GM12873 (cell line): Measurements from ENCODE around the gene QPRT.
A peak's percentile ranks its signal among the peaks of the same experiment; 100 is the strongest.

Source experiments
- TF ChIP-seq, protein P1 (sequence below): IDR thresholded peaks from 2 replicates; pipeline ENCODE4 v1.5.1; 2012; ENCODE audit warnings: low read depth, mild to moderate bottlenecking, moderate library complexity, low read length, control low read depth; ENCODE audit not compliant: insufficient read depth; ENCODE audit errors: missing control alignments

Gene QPRT

DNA sequence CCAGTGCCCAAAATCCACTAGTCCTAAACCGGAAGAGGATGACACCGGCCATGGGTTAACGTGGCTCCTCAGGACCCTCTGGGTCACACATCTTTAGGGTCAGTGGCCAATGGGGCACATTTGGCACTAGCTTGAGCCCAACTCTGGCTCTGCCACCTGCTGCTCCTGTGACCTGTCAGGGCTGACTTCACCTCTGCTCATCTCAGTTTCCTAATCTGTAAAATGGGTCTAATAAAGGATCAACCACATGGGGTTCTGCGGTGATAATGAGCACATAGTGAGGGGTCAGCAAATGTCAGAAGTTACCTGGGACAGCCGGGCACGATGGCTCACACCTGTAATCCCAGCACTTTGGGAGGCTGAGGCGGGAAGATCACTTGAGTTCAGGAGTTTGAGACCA, 18.4 kb downstream of the QPRT start:
- TF ChIP-seq, protein P1, sequence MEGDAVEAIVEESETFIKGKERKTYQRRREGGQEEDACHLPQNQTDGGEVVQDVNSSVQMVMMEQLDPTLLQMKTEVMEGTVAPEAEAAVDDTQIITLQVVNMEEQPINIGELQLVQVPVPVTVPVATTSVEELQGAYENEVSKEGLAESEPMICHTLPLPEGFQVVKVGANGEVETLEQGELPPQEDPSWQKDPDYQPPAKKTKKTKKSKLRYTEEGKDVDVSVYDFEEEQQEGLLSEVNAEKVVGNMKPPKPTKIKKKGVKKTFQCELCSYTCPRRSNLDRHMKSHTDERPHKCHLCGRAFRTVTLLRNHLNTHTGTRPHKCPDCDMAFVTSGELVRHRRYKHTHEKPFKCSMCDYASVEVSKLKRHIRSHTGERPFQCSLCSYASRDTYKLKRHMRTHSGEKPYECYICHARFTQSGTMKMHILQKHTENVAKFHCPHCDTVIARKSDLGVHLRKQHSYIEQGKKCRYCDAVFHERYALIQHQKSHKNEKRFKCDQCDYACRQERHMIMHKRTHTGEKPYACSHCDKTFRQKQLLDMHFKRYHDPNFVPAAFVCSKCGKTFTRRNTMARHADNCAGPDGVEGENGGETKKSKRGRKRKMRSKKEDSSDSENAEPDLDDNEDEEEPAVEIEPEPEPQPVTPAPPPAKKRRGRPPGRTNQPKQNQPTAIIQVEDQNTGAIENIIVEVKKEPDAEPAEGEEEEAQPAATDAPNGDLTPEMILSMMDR, result no peak

DNA sequence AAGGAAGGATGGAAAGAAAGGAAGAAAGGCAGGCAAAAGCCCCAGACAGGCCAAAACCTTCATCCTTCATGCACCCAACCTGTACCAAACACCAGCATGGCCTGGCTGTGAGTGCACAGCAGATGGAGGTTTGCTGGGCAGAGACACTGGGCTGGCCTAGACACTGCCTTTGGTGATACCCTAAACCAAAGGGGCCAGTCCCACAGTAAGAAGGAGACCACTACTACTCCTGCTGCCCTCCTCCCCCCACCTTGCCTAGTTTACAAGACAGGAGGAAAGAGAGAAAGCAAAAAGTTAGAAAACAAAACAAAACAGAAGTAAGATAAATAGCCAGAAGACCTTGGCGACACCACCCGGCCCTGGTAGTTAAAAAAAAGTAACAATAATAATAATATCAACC, 19.1 kb downstream of the QPRT start:
- TF ChIP-seq, protein P1, result no peak

- TF ChIP-seq, protein P1, result no peak
Observed at GRCh38 chr16:29698484-29699323, 19.7 kb downstream of the QPRT start.

DNA sequence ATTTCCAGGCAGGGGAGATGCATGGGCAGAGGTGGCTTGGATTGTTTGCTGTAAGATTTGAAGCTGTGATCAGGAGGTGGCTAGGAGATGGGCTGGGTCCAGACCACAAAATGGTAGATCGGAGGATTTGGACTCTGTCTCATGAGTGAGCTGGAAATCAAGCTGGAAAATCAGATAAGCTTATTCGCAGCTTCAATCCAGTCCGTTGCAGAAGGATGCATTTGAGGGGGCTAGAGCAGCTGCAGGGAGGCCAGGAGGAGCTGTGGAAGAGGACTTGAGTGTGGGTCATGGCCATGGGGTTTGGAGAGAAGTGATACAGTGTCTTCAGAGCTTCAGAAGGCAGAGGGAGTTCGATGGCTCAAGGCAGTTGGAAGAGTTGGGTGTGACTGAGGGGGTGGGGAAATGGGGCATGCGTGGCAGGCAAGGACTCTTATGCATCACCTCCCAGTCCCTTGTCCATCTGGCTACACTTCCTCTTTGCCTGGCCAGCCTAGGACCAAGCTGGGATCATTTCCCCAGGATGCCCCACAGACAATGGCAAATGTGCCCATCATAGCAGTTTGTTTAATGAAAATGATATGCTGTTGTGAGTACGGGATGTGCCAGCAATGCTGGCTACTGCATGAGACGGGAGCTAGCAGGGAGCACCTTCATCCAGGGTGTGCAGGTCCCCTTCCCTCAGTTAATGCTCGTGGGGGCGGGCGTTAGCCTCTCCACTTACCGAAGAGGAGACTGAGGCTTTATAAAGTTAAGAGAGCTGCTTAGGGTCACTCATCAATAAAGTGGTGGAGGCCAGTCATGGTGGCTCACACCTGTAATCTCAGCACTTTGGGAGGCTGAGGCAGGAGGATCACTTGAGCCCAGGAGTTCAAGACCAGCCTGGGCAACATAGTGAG, 20.6 kb downstream of the QPRT start:
- TF ChIP-seq, protein P1, result no peak

- TF ChIP-seq, protein P1, result peak; percentile 83
Observed at GRCh38 chr16:29700253-29700987, 21.4 kb downstream of the QPRT start.

DNA sequence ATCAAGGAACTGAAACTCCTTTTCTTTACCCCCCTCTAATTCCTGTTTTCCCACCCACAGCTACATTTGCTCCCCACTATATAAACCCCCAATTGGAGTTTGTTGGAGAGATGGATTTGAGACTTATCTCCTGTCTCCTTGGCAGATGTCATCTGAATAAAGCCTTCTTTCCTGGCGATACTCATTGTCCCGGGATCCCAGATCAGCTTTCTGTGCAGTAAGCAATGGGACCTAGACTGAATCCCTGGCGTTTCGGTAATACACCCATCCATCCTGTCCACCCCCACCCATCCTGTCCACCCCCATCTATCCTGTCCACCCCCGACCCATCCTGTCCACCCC, 22.2 kb downstream of the QPRT start:
- TF ChIP-seq, protein P1, result no peak
